HG03139 (cell line): ENCODE measurements around the gene PDE8B.

ENCODE experiments used
- ATAC-seq: cut with Tn5 transposase; IDR thresholded peaks from one replicate; pipeline ENCODE4 v1.9.1; 2021; ENCODE audit not compliant: unreplicated experiment

The PDE8B gene

GRCh38 chr5:77230727-77231470 lies 20.4 kb downstream of the PDE8B start:
- ATAC-seq: no peak

GRCh38 chr5:77231471-77232138 lies 21.1 kb downstream of the PDE8B start:
- ATAC-seq: no peak

- ATAC-seq: no peak
These were observed 22.3 kb downstream of the PDE8B start for GRCh38 chr5:77232574-77233358.

- no peak for ATAC-seq
These were observed 25.6 kb downstream of the PDE8B start for GRCh38 chr5:77235846-77236721.

- no peak for ATAC-seq
These were observed 28.8 kb downstream of the PDE8B start for GRCh38 chr5:77239126-77239741.

GRCh38 chr5:77241444-77241843 lies 31.0 kb downstream of the PDE8B start:
- ATAC-seq: no peak

- no peak for ATAC-seq
These were observed 39.0 kb downstream of the PDE8B start for GRCh38 chr5:77249475-77249874.

GRCh38 chr5:77250021-77250420 lies 39.5 kb downstream of the PDE8B start:
- no peak for ATAC-seq

- ATAC-seq: no peak
These were observed 41.4 kb downstream of the PDE8B start for GRCh38 chr5:77251921-77252320.

- ATAC-seq: no peak
These were observed 45.1 kb downstream of the PDE8B start for GRCh38 chr5:77255617-77256016.

- no peak for ATAC-seq
These were observed 45.9 kb downstream of the PDE8B start for GRCh38 chr5:77256406-77256805.

- ATAC-seq: no peak
These were observed 48.2 kb downstream of the PDE8B start for GRCh38 chr5:77258652-77259051.

- no peak for ATAC-seq
These were observed 49.0 kb downstream of the PDE8B start for GRCh38 chr5:77259476-77259875.

- ATAC-seq: no peak
These were observed 52.2 kb downstream of the PDE8B start for GRCh38 chr5:77262697-77263096.

- ATAC-seq: no peak
These were observed 55.8 kb downstream of the PDE8B start for GRCh38 chr5:77266291-77266690.

- ATAC-seq: no peak
These were observed 57.0 kb downstream of the PDE8B start for GRCh38 chr5:77267496-77267895.

GRCh38 chr5:77272206-77272605 lies 61.7 kb downstream of the PDE8B start:
- no peak for ATAC-seq

GRCh38 chr5:77277759-77278158 lies 67.3 kb downstream of the PDE8B start:
- no peak for ATAC-seq

- ATAC-seq: no peak
These were observed 69.6 kb downstream of the PDE8B start for GRCh38 chr5:77280036-77280435.

GRCh38 chr5:77281969-77282336 lies 71.5 kb downstream of the PDE8B start:
- no peak for ATAC-seq
